ENCODE data around the gene APOE.
"Not testable (repeated sequence)": the region's sequence is repeated elsewhere in the genome, so short reads cannot be mapped to it uniquely, and the experiment has no call there.

Gene APOE

DNA sequence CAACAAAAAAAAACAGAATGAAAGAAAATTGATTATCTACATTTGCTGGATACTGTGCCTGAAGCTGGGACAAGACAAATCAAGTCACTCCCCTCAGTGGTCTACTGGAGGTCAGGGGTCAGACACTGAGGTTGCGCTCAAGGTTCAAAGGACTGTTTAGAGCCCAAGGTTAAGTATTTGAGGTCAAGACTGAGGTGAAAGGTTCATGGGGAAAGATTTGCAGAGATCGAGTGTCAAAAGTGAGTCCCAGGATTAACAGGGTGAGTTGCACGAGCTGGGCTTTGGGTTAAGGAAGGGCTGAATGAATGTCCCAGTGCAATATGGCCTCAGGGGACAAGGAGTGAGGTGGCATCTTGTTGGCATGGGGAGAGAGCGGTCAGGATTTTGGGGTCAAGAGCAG lies 17.9 kb upstream of the APOE start:
- peaks cover 7% of the 10 kb centered on the region for H3K4me1 ChIP-seq (ENCODE audit: control insufficient read depth, low read depth, low read length)

DNA sequence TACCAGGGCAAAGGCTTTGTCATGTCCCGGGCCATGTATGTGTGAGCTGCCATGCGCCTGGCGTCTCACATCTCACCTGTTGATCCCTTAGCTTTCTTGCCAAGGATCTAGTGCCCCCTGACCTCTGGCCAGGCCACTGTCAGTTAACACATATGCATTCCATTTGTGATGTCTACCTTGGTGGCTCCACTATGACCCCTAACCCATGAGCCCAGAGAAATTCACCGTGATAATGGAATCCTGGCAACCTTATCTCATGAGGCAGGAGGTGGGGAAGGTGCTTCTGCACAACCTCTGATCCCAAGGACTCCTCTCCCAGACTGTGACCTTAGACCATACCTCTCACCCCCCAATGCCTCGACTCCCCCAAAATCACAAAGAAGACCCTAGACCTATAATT lies 17.3 kb upstream of the APOE start:
- H3K27ac ChIP-seq (ENCODE audit: low read length); H3K4me3 ChIP-seq (ENCODE audit: low read length); H3K9ac ChIP-seq (ENCODE audit: low read length); H3K27me3 ChIP-seq (ENCODE audit: control insufficient read depth, insufficient read depth, low read length); H3K9me3 ChIP-seq (ENCODE audit: control insufficient read depth, low read depth, low read length); H3K4me1 ChIP-seq (ENCODE audit: control insufficient read depth, low read depth, low read length): not testable (repeated sequence)
- peaks cover 34% of the 10 kb centered on the region for H3K36me3 ChIP-seq (ENCODE audit: control insufficient read depth, low read depth, low read length)

More for the DNA sequence above, 17.9 kb upstream of the APOE start:
- no peak overlapping the region for H3K4me3 ChIP-seq (ENCODE audit: low read length)
- H3K27me3 ChIP-seq (ENCODE audit: control insufficient read depth, insufficient read depth, low read length): no peaks in the 10 kb centered on the region
- H3K27ac ChIP-seq (ENCODE audit: low read length): no peak overlapping the region
- peaks cover 27% of the 10 kb centered on the region for H3K36me3 ChIP-seq (ENCODE audit: control insufficient read depth, low read depth, low read length)
- no peaks in the 10 kb centered on the region for H3K9me3 ChIP-seq (ENCODE audit: control insufficient read depth, low read depth, low read length)
- no peak overlapping the region for H3K9ac ChIP-seq (ENCODE audit: low read length)

DNA sequence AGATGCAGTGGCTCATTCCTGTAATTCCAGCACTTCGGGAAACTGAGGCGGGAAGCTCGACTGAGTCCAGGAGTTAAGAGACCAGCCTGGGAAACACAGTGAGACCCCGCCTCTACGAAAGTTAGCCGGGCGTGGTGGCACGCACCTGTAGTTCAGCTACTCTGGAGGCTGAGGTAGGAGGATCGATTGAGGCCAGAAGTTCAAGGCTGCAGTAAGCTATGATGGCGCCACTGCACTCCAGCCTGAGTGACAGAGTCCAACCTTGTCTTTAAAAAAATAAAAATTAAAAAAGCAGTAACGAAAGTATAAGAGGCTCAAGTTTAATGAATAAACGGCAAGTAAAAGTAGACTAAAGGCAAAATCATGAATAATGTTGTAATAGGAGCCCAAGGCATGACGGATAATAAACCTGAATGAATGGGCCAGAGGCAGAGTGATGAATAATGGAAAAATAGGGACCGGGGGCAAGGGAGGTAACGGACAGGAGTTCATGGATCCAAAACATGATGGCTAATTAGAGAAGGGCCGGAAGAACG lies 15.7 kb upstream of the APOE start:
- Histone ChIP-seq H3K9me3 (ENCODE audit: control insufficient read depth, low read depth, low read length) (no peaks in the 10 kb centered on the region), H3K27me3 (ENCODE audit: control insufficient read depth, insufficient read depth, low read length) (no peaks in the 10 kb centered on the region), H3K36me3 (ENCODE audit: control insufficient read depth, low read depth, low read length) (peaks cover 49% of the 10 kb centered on the region), H3K9ac (ENCODE audit: low read length) (peak overlapping the region; percentile 49), H3K4me3 (ENCODE audit: low read length) (peak overlapping the region; percentile 63), H3K27ac (ENCODE audit: low read length) (peak overlapping the region; percentile 76), H3K4me1 (ENCODE audit: control insufficient read depth, low read depth, low read length) (peaks cover 8% of the 10 kb centered on the region)

DNA sequence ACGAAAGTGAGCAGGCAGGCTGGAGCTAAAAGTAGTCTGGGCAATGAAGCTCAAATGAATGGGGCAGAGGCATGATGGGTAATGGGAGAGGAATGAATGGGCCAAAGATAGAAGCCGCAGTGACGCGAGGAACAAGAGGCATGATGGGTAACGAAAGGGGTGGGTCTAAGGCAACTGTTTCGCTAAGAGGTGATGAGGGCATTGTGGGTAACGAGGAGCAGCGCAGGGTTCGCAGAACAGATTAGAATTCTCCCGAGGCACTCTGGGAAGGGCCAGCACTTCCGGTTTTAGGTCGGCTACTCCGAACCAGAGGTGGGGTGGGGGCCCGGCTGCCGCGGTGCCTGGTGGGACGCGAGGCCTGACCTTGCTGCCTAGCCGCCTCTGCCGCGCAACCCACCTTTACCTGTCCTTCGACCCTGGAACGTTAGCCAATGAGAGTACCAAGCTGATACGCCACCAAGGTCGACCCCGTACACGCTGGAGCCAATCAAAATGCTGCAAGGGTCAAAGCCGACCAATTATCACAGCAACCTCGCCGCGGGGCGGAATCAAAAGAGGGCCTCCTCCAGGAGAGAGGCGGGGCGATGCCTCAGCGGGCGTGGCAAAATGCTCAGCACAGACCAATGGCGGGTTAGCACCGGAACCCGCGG lies 15.1 kb upstream of the APOE start:
- H3K4me1 ChIP-seq (ENCODE audit: control insufficient read depth, low read depth, low read length): peaks cover 8% of the 10 kb centered on the region
- H3K27me3 ChIP-seq (ENCODE audit: control insufficient read depth, insufficient read depth, low read length): no peaks in the 10 kb centered on the region
- peaks cover 54% of the 10 kb centered on the region for H3K36me3 ChIP-seq (ENCODE audit: control insufficient read depth, low read depth, low read length)
- H3K9ac ChIP-seq (ENCODE audit: low read length): peak overlapping the region; percentile 49
- H3K27ac ChIP-seq (ENCODE audit: low read length): peak overlapping the region; percentile 76
- peak overlapping the region; percentile 63 for H3K4me3 ChIP-seq (ENCODE audit: low read length)
- no peaks in the 10 kb centered on the region for H3K9me3 ChIP-seq (ENCODE audit: control insufficient read depth, low read depth, low read length)

DNA sequence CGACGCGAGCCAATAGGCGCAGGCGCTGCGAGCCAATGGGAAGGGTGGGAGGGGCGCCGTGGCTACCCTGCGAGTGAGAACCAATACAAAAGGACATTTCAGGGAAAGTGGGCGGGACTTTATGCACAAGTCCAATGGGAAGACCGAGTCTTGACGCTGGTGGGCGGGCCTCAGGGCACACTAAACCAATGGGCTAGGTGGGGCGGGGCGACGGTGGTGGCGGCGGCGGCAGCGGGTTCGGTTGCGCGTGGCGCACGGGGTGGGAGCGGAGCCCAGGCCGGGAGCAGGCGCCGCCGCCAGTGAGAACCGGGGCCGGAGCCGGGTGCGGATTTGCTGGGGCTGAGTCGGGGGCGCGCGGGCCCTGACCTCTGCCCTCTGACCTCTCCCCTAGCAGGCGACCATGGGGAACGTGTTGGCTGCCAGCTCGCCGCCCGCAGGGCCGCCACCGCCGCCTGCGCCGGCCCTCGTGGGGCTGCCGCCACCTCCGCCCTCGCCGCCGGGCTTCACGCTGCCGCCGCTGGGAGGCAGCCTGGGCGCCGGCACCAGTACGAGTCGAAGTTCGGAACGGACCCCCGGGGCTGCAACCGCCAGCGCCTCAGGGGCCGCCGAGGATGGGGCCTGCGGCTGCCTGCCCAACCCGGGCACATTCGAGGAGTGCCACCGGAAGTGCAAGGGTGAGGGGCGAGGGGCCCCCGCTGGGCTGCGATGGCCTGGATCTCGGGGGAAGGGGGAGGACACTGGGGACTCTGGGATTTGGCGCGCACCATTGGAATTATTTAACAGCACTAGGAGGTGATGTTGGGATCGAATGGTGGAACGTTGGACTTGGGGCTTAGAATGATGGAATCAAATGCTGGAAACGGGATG lies 14.3 kb upstream of the APOE start, which contains the start of gene TOMM40:
TOMM40 (plus strand) TSS at position 239 of the 867 bp plus-strand sequence; CDS start at position 401, 162 bp downstream.
- peak within 1 kb of the TSS; percentile 84 for H3K27ac ChIP-seq (ENCODE audit: low read length)
- peaks cover 54% of the 10 kb centered on the region for H3K36me3 ChIP-seq (ENCODE audit: control insufficient read depth, low read depth, low read length)
- H3K9me3 ChIP-seq (ENCODE audit: control insufficient read depth, low read depth, low read length): no peaks in the 10 kb centered on the region
- peak within 1 kb of the TSS; percentile 87 for H3K9ac ChIP-seq (ENCODE audit: low read length)
- H3K4me3 ChIP-seq (ENCODE audit: low read length): peak within 1 kb of the TSS; percentile 99
- H3K4me1 ChIP-seq (ENCODE audit: control insufficient read depth, low read depth, low read length): peaks cover 8% of the 10 kb centered on the region
- no peaks in the 10 kb centered on the region for H3K27me3 ChIP-seq (ENCODE audit: control insufficient read depth, insufficient read depth, low read length)

DNA sequence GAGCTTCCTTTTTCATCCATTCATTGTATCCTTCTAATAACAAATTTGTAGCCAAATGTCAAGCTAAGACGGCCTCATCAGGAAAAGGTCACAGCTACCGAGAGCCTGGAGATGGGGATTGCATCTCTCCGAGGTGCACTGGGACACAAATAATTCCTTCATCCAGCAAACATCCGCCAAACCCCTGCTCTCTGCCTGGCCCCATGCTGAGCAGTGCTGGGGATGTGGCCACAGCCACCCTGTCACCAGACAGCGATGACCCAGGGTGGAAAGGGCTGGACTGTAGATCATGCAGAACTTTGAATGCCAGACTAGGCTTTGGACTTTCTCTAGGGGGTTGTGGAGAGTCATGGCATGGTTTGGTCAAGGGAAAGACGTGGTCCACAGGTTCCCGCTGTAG lies 12.7 kb upstream of the APOE start:
- Histone ChIP-seq H3K36me3 (ENCODE audit: control insufficient read depth, low read depth, low read length) (peaks cover 61% of the 10 kb centered on the region), H3K4me3 (ENCODE audit: low read length) (no peak overlapping the region), H3K27ac (ENCODE audit: low read length) (no peak overlapping the region), H3K4me1 (ENCODE audit: control insufficient read depth, low read depth, low read length) (peaks cover 8% of the 10 kb centered on the region), H3K27me3 (ENCODE audit: control insufficient read depth, insufficient read depth, low read length) (no peaks in the 10 kb centered on the region), H3K9me3 (ENCODE audit: control insufficient read depth, low read depth, low read length) (no peaks in the 10 kb centered on the region), H3K9ac (ENCODE audit: low read length) (no peak overlapping the region)

DNA sequence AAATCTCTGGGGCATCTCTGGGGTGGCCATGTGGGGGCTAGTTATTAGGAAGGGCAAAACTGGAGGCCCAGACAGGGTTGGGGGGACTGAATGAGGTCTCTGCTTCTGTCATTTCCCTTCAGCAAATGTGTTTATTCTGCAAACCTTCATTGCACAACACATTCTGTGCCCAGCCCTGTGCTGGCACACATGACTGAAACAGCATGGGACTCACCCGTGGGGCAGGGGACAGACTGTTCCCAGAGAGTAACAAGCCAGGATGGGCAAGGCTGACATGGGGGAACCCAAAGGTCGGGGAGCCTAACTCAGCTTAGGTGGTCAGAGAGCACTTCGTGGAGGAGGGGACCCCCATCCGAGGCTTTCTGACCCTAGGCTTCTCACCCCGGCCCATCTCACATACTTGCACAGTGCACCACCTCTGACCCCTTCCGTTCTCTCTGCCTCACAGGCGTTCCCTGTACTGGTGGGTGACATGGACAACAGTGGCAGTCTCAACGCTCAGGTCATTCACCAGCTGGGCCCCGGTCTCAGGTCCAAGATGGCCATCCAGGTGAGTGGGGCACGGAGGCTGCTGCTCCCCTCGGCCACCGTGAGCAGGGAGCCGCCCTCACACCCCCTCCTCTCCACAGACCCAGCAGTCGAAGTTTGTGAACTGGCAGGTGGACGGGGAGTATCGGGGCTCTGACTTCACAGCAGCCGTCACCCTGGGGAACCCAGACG lies 12.1 kb upstream of the APOE start:
- Histone ChIP-seq H3K27ac (ENCODE audit: low read length) (no peak overlapping the region), H3K4me1 (ENCODE audit: control insufficient read depth, low read depth, low read length) (peaks cover 8% of the 10 kb centered on the region), H3K9ac (ENCODE audit: low read length) (no peak overlapping the region), H3K9me3 (ENCODE audit: control insufficient read depth, low read depth, low read length) (no peaks in the 10 kb centered on the region), H3K27me3 (ENCODE audit: control insufficient read depth, insufficient read depth, low read length) (no peaks in the 10 kb centered on the region), H3K4me3 (ENCODE audit: low read length) (no peak overlapping the region), H3K36me3 (ENCODE audit: control insufficient read depth, low read depth, low read length) (peaks cover 63% of the 10 kb centered on the region)

DNA sequence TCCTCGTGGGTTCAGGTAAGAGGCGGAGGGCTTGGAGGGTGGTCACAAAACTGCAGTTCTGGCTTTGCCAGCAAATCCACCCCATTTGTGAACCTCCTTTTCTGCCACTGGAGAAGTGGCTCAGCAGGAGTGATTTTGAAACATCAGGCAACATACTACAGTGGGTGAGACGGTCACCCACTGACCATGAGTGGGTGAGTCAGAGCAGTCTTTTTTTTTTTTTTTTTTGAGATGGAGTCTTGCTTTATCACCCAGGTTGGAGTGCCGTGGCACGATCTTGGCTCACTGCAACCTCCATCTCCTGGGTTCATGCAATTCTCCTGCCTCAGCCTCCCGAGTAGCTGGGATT lies 11.6 kb upstream of the APOE start:
- H3K36me3 ChIP-seq (ENCODE audit: control insufficient read depth, low read depth, low read length): peaks cover 63% of the 10 kb centered on the region

DNA sequence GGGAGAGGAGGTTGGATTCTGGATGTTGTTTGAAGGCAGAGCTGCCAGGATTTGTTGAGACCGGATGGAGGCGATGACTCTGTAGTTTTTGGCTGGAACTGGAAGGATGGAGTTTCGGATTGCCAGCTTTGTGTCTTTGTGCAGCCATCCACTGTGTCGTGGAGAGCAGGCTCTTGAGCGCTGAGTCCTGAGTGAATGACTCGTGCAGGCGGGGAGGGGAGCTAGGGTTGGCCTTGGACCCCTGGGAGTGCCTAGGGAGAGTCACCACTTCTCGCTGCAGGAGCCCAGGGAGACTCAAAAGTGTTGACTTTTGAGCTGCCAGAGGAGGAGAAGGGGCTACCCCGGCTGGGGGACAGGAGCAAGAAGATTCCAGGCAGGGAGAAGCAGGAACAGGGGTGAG lies 10.7 kb upstream of the APOE start:
- H3K27ac ChIP-seq (ENCODE audit: low read length): no peak overlapping the region
- H3K36me3 ChIP-seq (ENCODE audit: control insufficient read depth, low read depth, low read length): peaks cover 71% of the 10 kb centered on the region
- peaks cover 8% of the 10 kb centered on the region for H3K4me1 ChIP-seq (ENCODE audit: control insufficient read depth, low read depth, low read length)
- no peak overlapping the region for H3K9ac ChIP-seq (ENCODE audit: low read length)
- H3K9me3 ChIP-seq (ENCODE audit: control insufficient read depth, low read depth, low read length): no peaks in the 10 kb centered on the region
- no peaks in the 10 kb centered on the region for H3K27me3 ChIP-seq (ENCODE audit: control insufficient read depth, insufficient read depth, low read length)
- H3K4me3 ChIP-seq (ENCODE audit: low read length): no peak overlapping the region

More for the DNA sequence above, 11.6 kb upstream of the APOE start:
- no peaks in the 10 kb centered on the region for H3K27me3 ChIP-seq (ENCODE audit: control insufficient read depth, insufficient read depth, low read length)
- H3K27ac ChIP-seq (ENCODE audit: low read length): no peak overlapping the region
- no peaks in the 10 kb centered on the region for H3K9me3 ChIP-seq (ENCODE audit: control insufficient read depth, low read depth, low read length)
- no peak overlapping the region for H3K4me3 ChIP-seq (ENCODE audit: low read length)
- peaks cover 8% of the 10 kb centered on the region for H3K4me1 ChIP-seq (ENCODE audit: control insufficient read depth, low read depth, low read length)
- no peak overlapping the region for H3K9ac ChIP-seq (ENCODE audit: low read length)

DNA sequence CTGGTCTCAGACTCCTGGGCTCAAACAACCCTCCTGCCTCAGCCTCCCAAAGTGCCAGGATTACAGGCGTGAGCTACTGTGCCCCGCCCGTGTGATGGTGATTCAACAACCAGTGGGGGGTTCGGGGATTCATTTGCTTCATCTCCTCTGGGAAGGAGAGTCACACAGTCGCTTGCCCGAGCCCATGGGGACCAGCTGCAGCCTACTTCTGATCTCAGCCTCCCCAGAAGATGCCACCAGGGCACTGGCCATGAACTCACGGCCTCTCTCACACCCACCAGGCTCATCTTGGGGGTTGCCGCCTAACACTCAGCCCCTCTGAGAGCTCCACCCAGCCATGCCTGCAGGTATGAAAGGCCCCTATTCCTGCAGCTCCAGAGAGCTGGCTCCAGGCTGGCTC lies 7.8 kb upstream of the APOE start:
- Histone ChIP-seq H3K9ac (ENCODE audit: low read length) (no peak overlapping the region), H3K9me3 (ENCODE audit: control insufficient read depth, low read depth, low read length) (no peaks in the 10 kb centered on the region), H3K4me3 (ENCODE audit: low read length) (no peak overlapping the region), H3K27ac (ENCODE audit: low read length) (no peak overlapping the region), H3K4me1 (ENCODE audit: control insufficient read depth, low read depth, low read length) (no peaks in the 10 kb centered on the region), H3K36me3 (ENCODE audit: control insufficient read depth, low read depth, low read length) (peaks cover 78% of the 10 kb centered on the region), H3K27me3 (ENCODE audit: control insufficient read depth, insufficient read depth, low read length) (no peaks in the 10 kb centered on the region)
